Neutrophil (primary cell): ENCODE data around the gene LBH.

Experiments
- H3K27ac ChIP-seq: fragments of 200-600 bp; sonication (generic); 2 replicates; pipeline ENCODE4 v1.5.1; 2016; ENCODE audit warnings: mild to moderate bottlenecking, moderate library complexity
- H3K27me3 ChIP-seq: fragments of 200-600 bp; sonication (generic); 2 replicates; pipeline ENCODE4 v1.6.0; 2016; ENCODE audit warnings: mild to moderate bottlenecking
- H3K36me3 ChIP-seq: fragments of 200-600 bp; sonication (generic); 2 replicates; pipeline ENCODE4 v1.5.1; 2017
- H3K4me1 ChIP-seq, 2 experiments: fragments of 200-600 bp in 1 of 2; sonication (generic) in 1 of 2; 1 replicate in 1 of 2; 2 replicates in 1 of 2; pipeline versions ENCODE4 v1.5.1 to v1.6.1; 2013 to 2016; ENCODE audit warnings: low read depth in 1 of 2, low read length in 1 of 2, mild to moderate bottlenecking in 1 of 2, moderate library complexity in 1 of 2; ENCODE audit not compliant: control insufficient read depth in 1 of 2, insufficient read depth in 1 of 2
- H3K4me3 ChIP-seq, 2 experiments: fragments of 200-600 bp in 1 of 2; sonication (generic) in 1 of 2; 1 replicate in 1 of 2; 2 replicates in 1 of 2; pipeline ENCODE4 v1.5.1; 2013 to 2016; ENCODE audit warnings: low read depth in 1 of 2, low read length in 1 of 2, mild to moderate bottlenecking in 1 of 2, moderate library complexity in 1 of 2
- H3K9me3 ChIP-seq: fragments of 200-600 bp; sonication (generic); 2 replicates; pipeline ENCODE4 v1.5.1; 2016
- TF ChIP-seq, protein P1 (sequence below): fragments of 200-600 bp; sonication (generic); IDR thresholded peaks from 2 replicates; pipeline ENCODE4 v1.5.1; 2016; ENCODE audit warnings: antibody characterized with exemption

Gene LBH

DNA sequence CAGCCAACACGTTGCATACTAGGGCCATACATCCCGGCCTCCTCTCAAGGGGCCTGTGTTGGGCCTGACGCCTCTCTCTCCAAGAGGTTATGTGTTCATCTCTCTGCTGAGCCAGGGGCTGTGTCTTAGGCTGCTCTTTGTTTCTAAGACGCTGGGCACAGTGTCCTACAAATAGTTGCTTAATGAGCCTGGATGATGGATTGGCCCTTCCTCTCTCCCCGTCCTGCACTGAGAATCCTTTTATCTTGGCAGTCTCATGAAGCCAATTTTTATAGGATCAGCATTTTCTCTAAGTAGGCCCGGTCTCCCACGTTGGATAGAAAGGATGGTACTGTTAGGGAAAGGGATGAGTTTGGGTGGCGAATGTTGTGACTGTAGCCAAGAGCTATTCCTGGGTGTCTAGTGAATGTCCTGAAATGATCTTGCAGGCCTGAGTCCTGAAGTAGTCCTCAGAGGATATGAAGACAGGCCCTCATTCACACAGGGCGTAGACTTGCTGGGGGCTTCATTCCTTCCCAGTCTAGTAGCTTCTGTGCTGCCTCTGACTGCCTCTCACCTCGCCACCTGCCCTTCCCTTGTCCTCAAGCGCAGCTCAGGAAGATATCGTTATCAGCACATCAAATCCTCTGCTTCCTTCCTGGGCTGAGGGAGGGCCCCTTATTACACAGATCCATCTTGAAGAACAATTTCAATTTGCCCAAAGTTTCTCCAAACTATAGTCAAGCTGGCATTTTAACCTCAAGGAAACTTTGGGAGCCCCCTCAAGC lies 8.8 kb downstream of the LBH start:
- Histone ChIP-seq H3K4me1 (peaks cover 13 to 18% of the 10 kb centered on the region in 2 experiments), H3K9me3 (no peaks in the 10 kb centered on the region), H3K36me3 (no peaks in the 10 kb centered on the region), H3K27ac (no peak overlapping the region), H3K4me3 (no peak overlapping the region), H3K27me3 (peaks cover 1% of the 10 kb centered on the region)
- TF ChIP-seq, protein P1, sequence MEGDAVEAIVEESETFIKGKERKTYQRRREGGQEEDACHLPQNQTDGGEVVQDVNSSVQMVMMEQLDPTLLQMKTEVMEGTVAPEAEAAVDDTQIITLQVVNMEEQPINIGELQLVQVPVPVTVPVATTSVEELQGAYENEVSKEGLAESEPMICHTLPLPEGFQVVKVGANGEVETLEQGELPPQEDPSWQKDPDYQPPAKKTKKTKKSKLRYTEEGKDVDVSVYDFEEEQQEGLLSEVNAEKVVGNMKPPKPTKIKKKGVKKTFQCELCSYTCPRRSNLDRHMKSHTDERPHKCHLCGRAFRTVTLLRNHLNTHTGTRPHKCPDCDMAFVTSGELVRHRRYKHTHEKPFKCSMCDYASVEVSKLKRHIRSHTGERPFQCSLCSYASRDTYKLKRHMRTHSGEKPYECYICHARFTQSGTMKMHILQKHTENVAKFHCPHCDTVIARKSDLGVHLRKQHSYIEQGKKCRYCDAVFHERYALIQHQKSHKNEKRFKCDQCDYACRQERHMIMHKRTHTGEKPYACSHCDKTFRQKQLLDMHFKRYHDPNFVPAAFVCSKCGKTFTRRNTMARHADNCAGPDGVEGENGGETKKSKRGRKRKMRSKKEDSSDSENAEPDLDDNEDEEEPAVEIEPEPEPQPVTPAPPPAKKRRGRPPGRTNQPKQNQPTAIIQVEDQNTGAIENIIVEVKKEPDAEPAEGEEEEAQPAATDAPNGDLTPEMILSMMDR = no peak

DNA sequence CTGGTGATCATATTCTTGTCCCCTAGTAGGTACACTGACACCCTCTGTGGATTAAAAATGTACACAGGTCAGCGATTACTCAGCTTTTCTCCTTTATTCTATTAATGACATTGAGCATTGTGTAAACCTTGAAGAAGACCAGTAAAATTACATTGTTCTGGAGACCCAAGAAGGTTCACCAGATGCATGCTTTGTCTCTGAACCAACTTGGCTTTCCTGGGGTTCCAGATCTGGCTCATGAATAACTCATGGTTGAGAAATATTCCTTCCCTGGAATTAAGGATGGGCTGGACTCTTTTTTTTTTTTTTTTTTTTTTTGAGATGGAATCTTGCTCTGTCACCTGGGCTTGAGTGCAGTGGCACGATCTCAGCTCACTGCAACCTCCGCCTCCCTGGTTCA lies 11.9 kb downstream of the LBH start:
- Histone ChIP-seq H3K27me3 (no peaks in the 10 kb centered on the region), H3K4me3 (no peak overlapping the region), H3K9me3 (no peaks in the 10 kb centered on the region), H3K27ac (no peak overlapping the region), H3K4me1 (peaks cover 13 to 18% of the 10 kb centered on the region in 2 experiments), H3K36me3 (no peaks in the 10 kb centered on the region)
- TF ChIP-seq, protein P1 = no peak

DNA sequence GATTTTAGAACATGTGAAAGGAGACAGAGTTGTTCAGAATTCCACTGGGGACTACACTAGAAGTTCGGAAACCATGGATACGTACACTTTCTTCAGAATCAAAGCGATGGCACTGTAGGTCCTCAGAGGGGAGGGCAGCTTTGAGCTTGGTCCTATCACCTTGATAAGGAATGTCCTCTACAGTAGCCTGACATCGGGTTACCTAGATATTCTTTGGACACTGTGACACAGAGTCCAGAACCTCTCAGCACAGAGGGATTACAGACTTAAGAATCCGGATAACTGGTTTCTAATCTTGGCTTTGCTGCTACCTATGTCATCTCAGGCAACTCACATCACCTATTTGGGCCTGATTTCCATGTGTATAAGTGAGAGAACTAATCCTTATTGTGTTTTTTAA lies 14.0 kb downstream of the LBH start:
- no peak overlapping the region for H3K27ac ChIP-seq
- H3K4me1 ChIP-seq = peaks cover 13 to 18% of the 10 kb centered on the region in 2 experiments
- no peaks in the 10 kb centered on the region for H3K9me3 ChIP-seq
- H3K4me3 ChIP-seq = no peak overlapping the region
- TF ChIP-seq, protein P1 = no peak
- no peaks in the 10 kb centered on the region for H3K36me3 ChIP-seq
- H3K27me3 ChIP-seq = no peaks in the 10 kb centered on the region

DNA sequence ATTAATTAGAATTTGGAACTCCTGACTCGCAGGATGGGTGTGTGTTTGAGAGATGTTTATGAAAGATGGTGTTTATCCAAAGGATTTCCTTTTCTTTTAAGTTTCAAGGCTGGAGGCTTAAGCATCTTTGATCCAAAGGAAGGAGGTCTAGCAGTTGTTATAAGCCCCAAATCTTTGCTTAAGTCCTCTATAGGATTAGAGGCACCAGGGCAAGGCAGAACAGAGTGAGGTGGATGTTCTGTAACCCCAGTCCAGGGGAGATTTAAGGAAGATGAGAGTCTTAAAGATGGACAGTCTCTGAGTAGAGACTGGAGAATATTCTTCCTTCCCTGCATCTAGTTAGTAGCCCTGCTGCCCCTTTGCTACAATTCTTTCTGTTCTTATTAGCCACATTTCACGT lies 17.5 kb downstream of the LBH start:
- Histone ChIP-seq H3K9me3 (no peaks in the 10 kb centered on the region), H3K36me3 (no peaks in the 10 kb centered on the region)

DNA sequence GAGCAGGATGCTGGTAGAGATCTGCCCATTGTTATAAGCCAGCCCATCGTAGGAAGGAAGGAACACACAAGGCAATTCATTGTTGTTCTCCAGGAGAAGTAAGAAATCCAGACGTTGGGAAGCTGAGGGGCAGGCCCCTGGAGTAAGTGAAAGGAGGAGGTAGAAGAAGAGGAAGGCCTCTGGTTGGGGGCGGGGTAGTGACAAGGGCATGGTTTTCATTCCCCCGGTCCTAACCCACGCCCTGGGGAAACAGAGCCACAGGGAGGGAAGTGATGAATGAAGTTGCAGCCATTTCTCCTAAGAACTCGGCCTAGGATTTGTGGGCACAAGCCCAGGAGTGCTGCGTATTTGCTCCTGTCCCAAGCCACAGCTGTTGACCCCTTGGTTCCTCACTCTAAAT lies 18.0 kb downstream of the LBH start:
- Histone ChIP-seq H3K4me3 (no peak overlapping the region), H3K36me3 (no peaks in the 10 kb centered on the region), H3K27ac (no peak overlapping the region), H3K9me3 (no peaks in the 10 kb centered on the region), H3K4me1 (peaks cover 5% of the 10 kb centered on the region in 2 experiments), H3K27me3 (no peaks in the 10 kb centered on the region)
- TF ChIP-seq, protein P1 = no peak

More for the DNA sequence above, 17.5 kb downstream of the LBH start:
- Histone ChIP-seq H3K4me3 (no peak overlapping the region), H3K27me3 (no peaks in the 10 kb centered on the region), H3K27ac (no peak overlapping the region), H3K4me1 (peaks cover 10 to 11% of the 10 kb centered on the region in 2 experiments)
- TF ChIP-seq, protein P1 = no peak
